Measurements from ENCODE around the gene ABCC9. TPM values are rescaled to one million over a fixed set of nuclear protein-coding genes. Genes with fewer than 3 reads are reported as not detected.

The ABCC9 gene
- total and polyA plus RNA-seq, 2 experiments from 2014 or later = 0.22 to 0.48 TPM

DNA sequence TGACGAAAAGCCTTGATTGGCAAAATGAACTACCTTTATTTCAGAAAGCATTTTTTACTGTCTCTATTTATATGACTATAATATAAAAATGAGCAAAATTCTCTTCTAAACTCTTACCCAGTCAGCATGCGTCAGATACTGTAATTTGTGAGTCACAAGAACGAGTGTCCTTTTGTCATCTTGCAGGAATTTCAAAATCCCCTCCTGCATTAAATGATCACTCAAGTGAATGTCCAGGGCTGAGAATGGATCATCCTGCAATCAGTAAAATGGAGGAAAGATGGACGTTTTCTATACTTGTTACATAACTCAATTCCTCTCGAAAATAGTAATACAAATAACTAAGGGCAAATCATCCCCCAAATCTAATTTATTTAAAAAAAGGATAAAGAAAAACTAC, 89.0 kb downstream of the ABCC9 start:
- Histone ChIP-seq H3K9me3 (ENCODE audit: low read depth) (no peaks in the 10 kb centered on the region), H3K27me3 (no peaks in the 10 kb centered on the region), H3K27ac (no peak overlapping the region), H3K36me3 (no peaks in the 10 kb centered on the region), H3K4me1 (ENCODE audit: low read depth) (no peaks in the 10 kb centered on the region), H3K4me3 (no peak overlapping the region)
- TF ChIP-seq, protein P1, sequence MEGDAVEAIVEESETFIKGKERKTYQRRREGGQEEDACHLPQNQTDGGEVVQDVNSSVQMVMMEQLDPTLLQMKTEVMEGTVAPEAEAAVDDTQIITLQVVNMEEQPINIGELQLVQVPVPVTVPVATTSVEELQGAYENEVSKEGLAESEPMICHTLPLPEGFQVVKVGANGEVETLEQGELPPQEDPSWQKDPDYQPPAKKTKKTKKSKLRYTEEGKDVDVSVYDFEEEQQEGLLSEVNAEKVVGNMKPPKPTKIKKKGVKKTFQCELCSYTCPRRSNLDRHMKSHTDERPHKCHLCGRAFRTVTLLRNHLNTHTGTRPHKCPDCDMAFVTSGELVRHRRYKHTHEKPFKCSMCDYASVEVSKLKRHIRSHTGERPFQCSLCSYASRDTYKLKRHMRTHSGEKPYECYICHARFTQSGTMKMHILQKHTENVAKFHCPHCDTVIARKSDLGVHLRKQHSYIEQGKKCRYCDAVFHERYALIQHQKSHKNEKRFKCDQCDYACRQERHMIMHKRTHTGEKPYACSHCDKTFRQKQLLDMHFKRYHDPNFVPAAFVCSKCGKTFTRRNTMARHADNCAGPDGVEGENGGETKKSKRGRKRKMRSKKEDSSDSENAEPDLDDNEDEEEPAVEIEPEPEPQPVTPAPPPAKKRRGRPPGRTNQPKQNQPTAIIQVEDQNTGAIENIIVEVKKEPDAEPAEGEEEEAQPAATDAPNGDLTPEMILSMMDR (IDR thresholded peaks at IDR 0.05; ENCODE audit: low read depth, low read length) = no peak
- peak in 1 of 2 donors; percentile 18 for DNase-seq (ENCODE audit: low read depth in 1 of 2, low spot score in 1 of 2)

DNA sequence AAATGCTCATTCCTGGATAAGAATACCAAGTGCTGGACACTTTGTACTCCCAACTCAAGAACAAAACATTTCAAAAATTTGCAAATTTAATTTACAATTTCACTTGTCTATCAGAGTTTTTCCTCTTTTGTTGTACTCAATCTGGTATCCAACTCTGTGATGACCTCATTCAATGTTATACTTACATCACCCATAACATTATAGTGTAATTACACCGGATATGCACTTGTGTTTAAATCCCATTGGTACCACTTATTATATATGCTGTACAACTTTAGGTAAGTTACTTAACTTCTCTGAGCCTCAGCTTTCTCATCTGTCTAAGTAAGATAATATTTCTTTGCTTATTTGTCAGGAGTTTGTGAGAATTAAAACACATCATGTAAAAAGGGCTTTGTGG, 90.1 kb downstream of the ABCC9 start:
- TF ChIP-seq, protein P1 (IDR thresholded peaks at IDR 0.05; ENCODE audit: low read depth, low read length) = no peak
- H3K4me1 ChIP-seq (ENCODE audit: low read depth) = no peaks in the 10 kb centered on the region
- no peak for DNase-seq (ENCODE audit: low read depth in 1 of 2, low spot score in 1 of 2)
- no peak overlapping the region for H3K27ac ChIP-seq
- H3K4me3 ChIP-seq = no peak overlapping the region
- H3K9me3 ChIP-seq (ENCODE audit: low read depth) = no peaks in the 10 kb centered on the region
- no peaks in the 10 kb centered on the region for H3K36me3 ChIP-seq
- H3K27me3 ChIP-seq = no peaks in the 10 kb centered on the region

DNA sequence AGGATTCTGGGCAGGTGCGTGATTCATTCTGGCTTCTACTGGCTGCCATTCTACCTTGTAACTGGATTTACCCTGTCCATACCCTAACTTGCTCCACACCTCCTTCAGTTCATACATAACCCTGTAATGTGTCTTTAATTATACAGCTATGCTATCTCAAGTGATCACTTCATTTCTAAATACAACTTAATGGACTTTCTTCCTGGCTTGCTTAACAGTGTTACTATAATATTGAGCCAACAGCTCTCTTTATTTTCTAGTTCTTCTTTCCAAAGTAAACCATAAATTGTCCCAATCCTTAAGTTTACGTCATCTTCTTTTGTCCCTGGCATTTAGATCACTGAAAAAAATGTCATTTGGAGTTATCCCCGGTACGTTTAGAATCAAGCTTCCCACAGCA, 90.8 kb downstream of the ABCC9 start:
- TF ChIP-seq, protein P1 (IDR thresholded peaks at IDR 0.05; ENCODE audit: low read depth, low read length) = no peak
- DNase-seq (ENCODE audit: low read depth in 1 of 2, low spot score in 1 of 2) = no peak
- H3K27ac ChIP-seq = no peak overlapping the region
- H3K4me1 ChIP-seq (ENCODE audit: low read depth) = no peaks in the 10 kb centered on the region
- no peaks in the 10 kb centered on the region for H3K36me3 ChIP-seq
- H3K9me3 ChIP-seq (ENCODE audit: low read depth) = no peaks in the 10 kb centered on the region
- H3K4me3 ChIP-seq = no peak overlapping the region
- no peaks in the 10 kb centered on the region for H3K27me3 ChIP-seq

DNA sequence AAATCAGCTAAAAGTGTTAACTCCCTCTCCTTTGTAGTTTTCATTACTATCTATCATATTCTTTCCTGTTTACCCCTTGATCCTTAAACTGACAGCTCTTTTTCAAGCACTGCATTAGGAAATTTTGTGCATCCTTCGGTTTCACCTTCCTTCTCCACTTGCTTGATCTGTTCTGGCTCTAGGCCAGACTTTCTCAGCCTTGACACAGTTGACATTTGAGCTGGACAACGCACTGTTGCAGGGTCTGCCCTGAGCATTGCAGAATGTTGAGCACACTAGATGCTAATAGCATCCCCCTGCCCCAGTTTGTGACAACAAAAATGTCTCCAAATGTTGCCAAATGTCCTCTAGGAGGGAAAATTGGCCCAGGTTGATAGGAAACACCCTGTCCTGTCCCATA, 91.3 kb downstream of the ABCC9 start:
- Histone ChIP-seq H3K36me3 (no peaks in the 10 kb centered on the region), H3K27ac (no peak overlapping the region), H3K27me3 (no peaks in the 10 kb centered on the region), H3K9me3 (ENCODE audit: low read depth) (no peaks in the 10 kb centered on the region), H3K4me3 (no peak overlapping the region), H3K4me1 (ENCODE audit: low read depth) (no peaks in the 10 kb centered on the region)
- TF ChIP-seq, protein P1 (IDR thresholded peaks at IDR 0.05; ENCODE audit: low read depth, low read length) = no peak
- peak in 1 of 2 donors; percentile 47 for DNase-seq (ENCODE audit: low read depth in 1 of 2, low spot score in 1 of 2)

DNA sequence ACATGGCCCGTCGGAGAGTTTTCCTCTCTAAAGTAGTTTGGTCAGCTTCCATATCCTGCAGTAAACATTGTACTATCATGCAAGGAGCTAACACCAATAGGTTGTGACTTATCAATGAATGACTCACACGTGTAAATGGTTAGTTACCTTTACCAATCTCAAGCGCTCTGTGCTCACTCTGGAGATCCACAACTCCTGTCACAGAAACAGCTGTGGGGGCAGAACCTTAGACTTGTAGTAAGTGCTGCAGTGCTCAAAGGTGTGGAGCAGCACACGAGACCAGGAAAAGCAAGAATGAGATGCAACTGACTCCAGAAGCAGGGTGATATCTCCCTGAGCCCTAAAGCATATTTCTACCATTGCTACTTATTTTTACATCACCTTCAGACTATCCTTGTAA, 93.0 kb downstream of the ABCC9 start:
- no peak for DNase-seq (ENCODE audit: low read depth in 1 of 2, low spot score in 1 of 2)
- H3K4me3 ChIP-seq = no peak overlapping the region
- H3K27ac ChIP-seq = no peak overlapping the region
- H3K27me3 ChIP-seq = no peaks in the 10 kb centered on the region
- H3K36me3 ChIP-seq = no peaks in the 10 kb centered on the region
- TF ChIP-seq, protein P1 (IDR thresholded peaks at IDR 0.05; ENCODE audit: low read depth, low read length) = no peak
- no peaks in the 10 kb centered on the region for H3K4me1 ChIP-seq (ENCODE audit: low read depth)
- no peaks in the 10 kb centered on the region for H3K9me3 ChIP-seq (ENCODE audit: low read depth)

DNA sequence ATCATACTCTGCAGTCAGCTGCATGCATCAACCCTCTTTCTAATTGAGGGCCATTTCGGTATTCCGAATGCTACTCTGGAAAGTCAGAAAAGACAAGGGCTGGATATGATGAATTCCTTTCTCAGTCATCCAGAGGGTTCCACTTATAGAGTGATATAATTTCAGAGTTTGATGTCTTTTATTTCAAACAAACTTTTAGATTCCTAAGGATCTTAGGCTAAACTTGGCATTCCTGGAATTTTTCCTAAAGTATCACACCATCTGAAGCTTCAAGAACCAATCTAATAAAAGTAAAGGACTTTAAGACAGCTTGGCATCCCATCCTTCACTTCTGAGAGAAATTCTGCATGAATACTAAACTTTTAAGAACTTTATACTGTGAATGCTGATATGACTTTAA, 97.4 kb downstream of the ABCC9 start:
- TF ChIP-seq, protein P1 (IDR thresholded peaks at IDR 0.05; ENCODE audit: low read depth, low read length) = no peak
- Histone ChIP-seq H3K27me3 (no peaks in the 10 kb centered on the region), H3K9me3 (ENCODE audit: low read depth) (no peaks in the 10 kb centered on the region)

More for the DNA sequence above, 97.4 kb downstream of the ABCC9 start:
- no peak for DNase-seq (ENCODE audit: low read depth in 1 of 2, low spot score in 1 of 2)
- Histone ChIP-seq H3K4me3 (no peak overlapping the region), H3K4me1 (ENCODE audit: low read depth) (no peaks in the 10 kb centered on the region), H3K36me3 (no peaks in the 10 kb centered on the region), H3K27ac (no peak overlapping the region)

Measured in cardiac muscle cell (in vitro differentiated cells and primary cell).